ENCODE results near the gene EIF4E1B. TPM values are rescaled to one million over a fixed set of nuclear protein-coding genes. Genes with fewer than 3 reads are reported as not detected.

EIF4E1B gene
- total RNA-seq, 2 experiments from 2014 or later: not detected

- peaks cover 3% of the 10 kb centered on the region for H3K36me3 Mint-ChIP-seq (ENCODE audit: low read depth)
- H3K4me1 Mint-ChIP-seq: peaks cover 13% of the 10 kb centered on the region
- no peaks in the 10 kb centered on the region for H3K9me3 Mint-ChIP-seq
- POLR2A ChIA-PET: interaction anchor here (0.6 kb wide), 1 partner anchor 194 kb away, joined by 3 read pairs; no protein-coding TSS in a partner anchor
- H3K4me3 Mint-ChIP-seq: peak within 1 kb of the TSS; percentile 92
- H3K27ac Mint-ChIP-seq: peak within 1 kb of the TSS; percentile 65
- peak; percentile 66 for DNase-seq
- CTCF ChIA-PET: interaction anchor here (0.6 to 1.8 kb wide), 2 partner anchors 37 to 66 kb away, joined by 3 to 5 read pairs; no protein-coding TSS in a partner anchor
- H3K27me3 Mint-ChIP-seq: peaks cover 32% of the 10 kb centered on the region
Observed at GRCh38 chr5:176609724-176610434, 20.6 kb upstream of the EIF4E1B start, which contains the start of gene GPRIN1. GPRIN1 (minus strand) TSS chr5:176610156; CDS start chr5:176599834, 10,322 bp downstream.

DNA sequence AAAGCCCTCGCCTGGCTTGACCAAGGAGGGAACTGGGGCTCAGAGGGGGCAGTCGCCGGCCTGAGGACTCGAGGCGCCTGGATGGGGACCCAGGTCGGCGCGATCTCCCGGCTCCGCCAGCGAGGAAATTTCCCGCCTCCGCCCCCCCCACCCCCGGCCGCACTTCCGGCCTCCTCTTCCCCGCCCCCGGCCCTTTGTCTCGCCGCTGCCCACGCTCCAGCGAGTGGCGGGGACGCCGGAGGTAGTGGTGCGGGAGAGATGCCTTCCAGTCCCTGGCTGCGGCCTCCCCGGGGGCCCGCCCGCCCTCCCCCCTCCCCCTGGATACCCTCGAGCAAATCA lies 20.1 kb upstream of the EIF4E1B start:
- DNase-seq: no peak

GRCh38 chr5:176611435-176611834 lies 19.0 kb upstream of the EIF4E1B start:
- H3K4me1 Mint-ChIP-seq: peaks cover 13% of the 10 kb centered on the region
- no peaks in the 10 kb centered on the region for H3K9me3 Mint-ChIP-seq
- H3K27ac Mint-ChIP-seq: no peak overlapping the region
- DNase-seq: peak; percentile 64
- H3K36me3 Mint-ChIP-seq (ENCODE audit: low read depth): peaks cover 3% of the 10 kb centered on the region
- peaks cover 44% of the 10 kb centered on the region for H3K27me3 Mint-ChIP-seq
- POLR2A ChIA-PET: no interaction called here
- peak overlapping the region; percentile 16 for H3K4me3 Mint-ChIP-seq
- CTCF ChIA-PET: no interaction called here

More for the DNA sequence above, 20.1 kb upstream of the EIF4E1B start:
- peaks cover 36% of the 10 kb centered on the region for H3K27me3 Mint-ChIP-seq
- ChIA-PET POLR2A (no interaction called here), CTCF (interaction anchor here (0.6 kb wide), 1 partner anchor 67 kb away, joined by 3 read pairs; no protein-coding TSS in a partner anchor)
- peak overlapping the region; percentile 70 for H3K4me3 Mint-ChIP-seq
- H3K4me1 Mint-ChIP-seq: peaks cover 13% of the 10 kb centered on the region
- H3K27ac Mint-ChIP-seq: no peak overlapping the region
- peaks cover 3% of the 10 kb centered on the region for H3K36me3 Mint-ChIP-seq (ENCODE audit: low read depth)
- no peaks in the 10 kb centered on the region for H3K9me3 Mint-ChIP-seq

- H3K4me3 Mint-ChIP-seq: peak overlapping the region; percentile 16
- no peaks in the 10 kb centered on the region for H3K9me3 Mint-ChIP-seq
- H3K27ac Mint-ChIP-seq: no peak overlapping the region
- H3K4me1 Mint-ChIP-seq: peaks cover 13% of the 10 kb centered on the region
- DNase-seq: no peak
- ChIA-PET CTCF (interaction anchor here (1.5 kb wide), 1 partner anchor 49 kb away, joined by 7 read pairs; no protein-coding TSS in a partner anchor), POLR2A (no interaction called here)
- H3K36me3 Mint-ChIP-seq (ENCODE audit: low read depth): peaks cover 3% of the 10 kb centered on the region
- peaks cover 50% of the 10 kb centered on the region for H3K27me3 Mint-ChIP-seq
Observed at GRCh38 chr5:176612008-176612407, 18.5 kb upstream of the EIF4E1B start.

GRCh38 chr5:176612855-176613254 lies 17.6 kb upstream of the EIF4E1B start:
- H3K27me3 Mint-ChIP-seq: peaks cover 57% of the 10 kb centered on the region
- no peak overlapping the region for H3K4me3 Mint-ChIP-seq
- ChIA-PET POLR2A (no interaction called here), CTCF (interaction anchor here (1.5 kb wide), 1 partner anchor 48 kb away, joined by 7 read pairs; no protein-coding TSS in a partner anchor)
- H3K27ac Mint-ChIP-seq: no peak overlapping the region
- peaks cover 3% of the 10 kb centered on the region for H3K36me3 Mint-ChIP-seq (ENCODE audit: low read depth)
- H3K9me3 Mint-ChIP-seq: no peaks in the 10 kb centered on the region
- no peak for DNase-seq
- peaks cover 13% of the 10 kb centered on the region for H3K4me1 Mint-ChIP-seq

- Mint-ChIP-seq H3K9me3 (no peaks in the 10 kb centered on the region), H3K4me1 (peaks cover 15% of the 10 kb centered on the region), H3K27me3 (peaks cover 66% of the 10 kb centered on the region), H3K4me3 (no peak overlapping the region), H3K36me3 (ENCODE audit: low read depth) (no peaks in the 10 kb centered on the region), H3K27ac (no peak overlapping the region)
- POLR2A ChIA-PET: no interaction called here
- CTCF ChIA-PET: no interaction called here
- no peak for DNase-seq
Observed at GRCh38 chr5:176614805-176615478, 15.5 kb upstream of the EIF4E1B start.

- peaks cover 17% of the 10 kb centered on the region for H3K4me1 Mint-ChIP-seq
- no peaks in the 10 kb centered on the region for H3K9me3 Mint-ChIP-seq
- CTCF ChIA-PET: interaction anchor here (0.6 kb wide), 1 partner anchor 297 kb away, joined by 3 read pairs; no protein-coding TSS in a partner anchor
- peaks cover 77% of the 10 kb centered on the region for H3K27me3 Mint-ChIP-seq
- peaks cover 2% of the 10 kb centered on the region for H3K36me3 Mint-ChIP-seq (ENCODE audit: low read depth)
- no peak overlapping the region for H3K27ac Mint-ChIP-seq
- no peak for DNase-seq
- H3K4me3 Mint-ChIP-seq: no peak overlapping the region
- POLR2A ChIA-PET: no interaction called here
Observed at GRCh38 chr5:176616511-176616910, 14.0 kb upstream of the EIF4E1B start.

DNA sequence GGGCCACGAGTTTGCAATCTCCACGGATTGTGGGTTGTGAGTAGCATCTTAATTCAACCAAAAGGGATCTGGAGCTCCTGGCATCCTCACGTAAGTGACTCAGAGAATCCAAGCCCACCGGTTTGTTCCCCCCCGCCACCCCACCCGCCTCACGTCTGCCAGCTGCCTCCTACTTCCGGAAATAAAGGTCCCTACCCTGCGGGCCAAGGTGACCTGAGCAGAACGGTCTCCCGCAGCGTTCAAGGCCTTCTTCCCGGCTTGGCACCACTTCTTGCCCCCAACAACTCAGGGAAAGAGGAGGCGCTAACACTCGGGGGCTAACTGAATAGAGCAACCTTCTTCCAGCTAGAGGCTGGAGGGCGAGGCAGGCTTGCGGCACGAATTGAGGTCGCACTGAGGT lies 11.7 kb upstream of the EIF4E1B start:
- H3K9me3 Mint-ChIP-seq: no peaks in the 10 kb centered on the region
- H3K27ac Mint-ChIP-seq: no peak overlapping the region
- peaks cover 66% of the 10 kb centered on the region for H3K27me3 Mint-ChIP-seq
- H3K4me3 Mint-ChIP-seq: no peak overlapping the region
- H3K36me3 Mint-ChIP-seq (ENCODE audit: low read depth): peaks cover 2% of the 10 kb centered on the region
- ChIA-PET POLR2A (no interaction called here), CTCF (interaction anchor here (0.8 kb wide), 1 partner anchor 45 kb away, joined by 3 read pairs; no protein-coding TSS in a partner anchor)
- peaks cover 16% of the 10 kb centered on the region for H3K4me1 Mint-ChIP-seq
- no peak for DNase-seq

GRCh38 chr5:176619203-176619568 lies 11.3 kb upstream of the EIF4E1B start:
- Mint-ChIP-seq H3K36me3 (ENCODE audit: low read depth) (peaks cover 2% of the 10 kb centered on the region), H3K27ac (no peak overlapping the region), H3K9me3 (no peaks in the 10 kb centered on the region), H3K4me1 (peaks cover 16% of the 10 kb centered on the region), H3K4me3 (no peak overlapping the region), H3K27me3 (peaks cover 65% of the 10 kb centered on the region)
- POLR2A ChIA-PET: no interaction called here
- DNase-seq: peak; percentile 83
- CTCF ChIA-PET: interaction anchor here (0.8 kb wide), 1 partner anchor 46 kb away, joined by 3 read pairs; no protein-coding TSS in a partner anchor

DNA sequence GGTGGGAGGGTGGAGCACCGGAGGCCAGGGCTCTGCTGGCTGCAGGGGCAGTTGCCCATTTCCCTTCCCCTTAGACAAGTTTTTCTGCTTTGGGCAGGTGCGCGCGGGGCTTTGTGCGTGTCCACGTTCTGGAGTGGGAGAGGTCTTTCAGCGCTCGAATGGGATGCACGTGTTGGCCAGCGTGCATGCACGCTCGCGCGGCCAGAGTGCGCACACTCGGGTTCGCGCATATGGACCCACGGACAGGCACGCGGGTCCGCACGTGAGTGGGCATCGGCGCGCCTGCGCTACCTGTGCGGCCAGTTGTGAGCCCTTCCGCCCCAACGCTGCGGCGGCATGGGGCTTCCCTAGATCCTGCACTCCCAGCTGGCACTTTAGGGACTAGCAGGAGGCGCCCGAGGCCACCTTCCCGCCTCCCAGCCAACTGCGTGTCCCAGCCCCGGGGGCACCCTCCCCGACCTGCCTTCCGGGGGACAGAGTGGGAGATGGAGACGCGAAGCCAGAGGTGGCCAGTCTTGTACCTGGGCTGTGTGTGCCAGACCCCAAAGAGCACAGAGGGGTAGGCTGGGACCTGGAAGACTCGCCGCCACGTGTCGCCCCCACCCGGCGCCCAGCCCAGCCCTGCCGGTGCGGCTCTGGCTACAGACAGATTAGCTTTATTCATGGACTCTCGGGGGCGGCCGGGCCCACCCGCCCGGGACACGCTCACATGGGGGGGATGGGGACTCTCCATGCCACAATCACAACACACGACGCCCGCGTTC lies 10.7 kb upstream of the EIF4E1B start:
- ChIA-PET POLR2A (no interaction called here), CTCF (no interaction called here)
- H3K9me3 Mint-ChIP-seq: no peaks in the 10 kb centered on the region
- DNase-seq: no peak
- peaks cover 65% of the 10 kb centered on the region for H3K27me3 Mint-ChIP-seq
- peaks cover 2% of the 10 kb centered on the region for H3K36me3 Mint-ChIP-seq (ENCODE audit: low read depth)
- H3K4me1 Mint-ChIP-seq: peaks cover 16% of the 10 kb centered on the region
- no peak overlapping the region for H3K27ac Mint-ChIP-seq
- no peak overlapping the region for H3K4me3 Mint-ChIP-seq

DNA sequence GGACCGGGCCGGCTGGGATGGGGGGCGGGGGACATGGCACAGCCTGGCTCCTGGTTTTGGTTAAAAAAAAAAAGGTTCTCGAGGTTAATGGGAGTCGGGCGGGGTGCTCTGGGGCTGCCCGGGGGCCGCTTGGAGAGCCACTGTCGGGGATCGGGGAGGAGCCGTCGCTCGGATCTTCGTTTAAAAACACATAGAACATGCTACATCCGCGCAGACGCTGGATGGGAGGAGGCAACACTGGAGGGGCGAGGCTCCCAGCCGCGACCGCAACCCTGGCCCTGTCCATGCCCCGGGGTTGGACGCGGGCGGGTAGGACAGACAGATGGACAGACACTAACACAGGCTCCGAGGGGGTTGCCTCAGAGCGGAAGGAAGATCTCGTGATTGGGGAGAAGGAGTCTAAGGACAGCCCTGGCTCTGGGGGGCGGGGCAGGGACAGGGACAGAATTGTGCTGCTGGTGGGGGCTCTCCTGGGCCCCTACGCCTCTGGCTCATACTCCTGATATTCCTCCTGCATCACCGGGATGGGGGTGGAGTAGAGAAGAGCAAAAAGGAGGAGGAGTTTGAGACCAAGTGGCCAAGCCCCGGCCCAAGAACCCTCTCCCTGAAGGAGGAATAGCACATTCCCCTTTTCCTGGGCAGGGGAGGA lies 10.0 kb upstream of the EIF4E1B start:
- ChIA-PET POLR2A (no interaction called here), CTCF (interaction anchor here (0.6 kb wide), 1 partner anchor 171 kb away, joined by 3 read pairs; no protein-coding TSS in a partner anchor)
- H3K9me3 Mint-ChIP-seq: no peaks in the 10 kb centered on the region
- peaks cover 2% of the 10 kb centered on the region for H3K36me3 Mint-ChIP-seq (ENCODE audit: low read depth)
- peak overlapping the region; percentile 17 for H3K4me3 Mint-ChIP-seq
- no peak for DNase-seq
- peaks cover 64% of the 10 kb centered on the region for H3K27me3 Mint-ChIP-seq
- H3K4me1 Mint-ChIP-seq: peaks cover 16% of the 10 kb centered on the region
- H3K27ac Mint-ChIP-seq: no peak overlapping the region

GRCh38 chr5:176621661-176622079 lies 8.8 kb upstream of the EIF4E1B start:
- Mint-ChIP-seq H3K9me3 (no peaks in the 10 kb centered on the region), H3K4me3 (no peak overlapping the region), H3K27ac (no peak overlapping the region), H3K27me3 (peaks cover 61% of the 10 kb centered on the region), H3K4me1 (peaks cover 16% of the 10 kb centered on the region), H3K36me3 (ENCODE audit: low read depth) (peaks cover 2% of the 10 kb centered on the region)
- ChIA-PET CTCF (interaction anchor here (0.8 to 1.3 kb wide), 4 partner anchors 15 to 205 kb away, joined by 3 to 4 read pairs (median 3); partner anchors contain the start of gene CLTB), POLR2A (interaction anchor here (1.7 kb wide), 1 partner anchor 25 kb away, joined by 6 read pairs; the partner anchor contains the start of gene TSPAN17)
- DNase-seq: no peak

All from activated CD4-positive, alpha-beta memory T cell treated with anti-CD3 and anti-CD28 coated beads, Interleukin-2, amount 10 ng/mL, durations not matched to agents 7 days and 5 days (primary cell).